ENCODE results near the gene ADCYAP1. TPM values are rescaled to one million over a fixed set of nuclear protein-coding genes. Genes with fewer than 3 reads are reported as not detected.

ADCYAP1 gene
- total and polyA plus RNA-seq, 12 donors, result 0.09 to 2.7 (median 0.17) TPM; not detected in 2

- 32 to 35% methylated on average over 2 of the region's 2 CpGs for WGBS, 2 donors
- peaks cover 0 to 26% (median 15%) of the 10 kb centered on the region in 7 donors for H3K27me3 ChIP-seq
Measured at GRCh38 chr18:919078-919477, 14.4 kb downstream of the ADCYAP1 start.

GRCh38 chr18:923144-923866, 18.6 kb downstream of the ADCYAP1 start:
- no peaks in the 10 kb centered on the region for H3K4me1 ChIP-seq
- H3K27me3 ChIP-seq, result peaks cover 0 to 17% (median 0%) of the 10 kb centered on the region in 7 donors
- H3K27ac ChIP-seq, result no peak overlapping the region
- no peak for DNase-seq
- no peaks in the 10 kb centered on the region for H3K9me3 ChIP-seq
- H3K36me3 ChIP-seq, result no peaks in the 10 kb centered on the region
- intact Hi-C loops (cut with DNase I), result no loop called here
- no peak overlapping the region for H3K4me3 ChIP-seq
- WGBS, 2 donors, result 73 to 76% methylated on average over 6 of the region's 6 CpGs
- ATAC-seq, result no peak
- no peak for TF ChIP-seq CTCF (IDR thresholded peaks at IDR 0.05)

More at GRCh38 chr18:919078-919477, 14.4 kb downstream of the ADCYAP1 start:
- Histone ChIP-seq H3K4me1 (no peaks in the 10 kb centered on the region), H3K9me3 (no peaks in the 10 kb centered on the region), H3K27ac (no peak overlapping the region), H3K36me3 (no peaks in the 10 kb centered on the region), H3K4me3 (no peak overlapping the region)
- TF ChIP-seq CTCF (IDR thresholded peaks at IDR 0.05), result no peak
- DNase-seq, result no peak
- ATAC-seq, result no peak
- intact Hi-C loops (cut with DNase I), result no loop called here

GRCh38 chr18:924987-925386, 20.3 kb downstream of the ADCYAP1 start:
- no peaks in the 10 kb centered on the region for H3K9me3 ChIP-seq
- H3K4me3 ChIP-seq, result no peak overlapping the region
- WGBS, 2 donors, result 52 to 59% methylated on average over 1 of the region's 1 CpG
- H3K27me3 ChIP-seq, result peaks cover 0 to 13% (median 0%) of the 10 kb centered on the region in 7 donors
- no peaks in the 10 kb centered on the region for H3K36me3 ChIP-seq
- H3K4me1 ChIP-seq, result no peaks in the 10 kb centered on the region
- intact Hi-C loops (cut with DNase I), result no loop called here
- TF ChIP-seq CTCF (IDR thresholded peaks at IDR 0.05), result no peak
- ATAC-seq, result no peak
- H3K27ac ChIP-seq, result no peak overlapping the region
- no peak for DNase-seq

- intact Hi-C loops (cut with DNase I), result no loop called here
- DNase-seq, result no peak
- Histone ChIP-seq H3K27ac (no peak overlapping the region), H3K36me3 (no peaks in the 10 kb centered on the region), H3K9me3 (no peaks in the 10 kb centered on the region), H3K27me3 (peaks cover 0 to 13% (median 0%) of the 10 kb centered on the region in 7 donors), H3K4me1 (no peaks in the 10 kb centered on the region), H3K4me3 (no peak overlapping the region)
- TF ChIP-seq CTCF (IDR thresholded peaks at IDR 0.05), result no peak
- no peak for ATAC-seq
- WGBS, 2 donors, result 50 to 54% methylated on average over 1 of the region's 1 CpG
Measured at GRCh38 chr18:926946-927345, 22.3 kb downstream of the ADCYAP1 start.
